Myocyte (in vitro differentiated cells): Measurements from ENCODE around the gene RAB7A. TPM values are rescaled to one million over a fixed set of nuclear protein-coding genes. Genes with fewer than 3 reads are reported as not detected.

Experiments used
- DNase-seq: peaks from one replicate; pipeline ENCODE4 v3.0.0-alpha.2; 2012; ENCODE audit warnings: low read depth
- total RNA-seq: library from RNA; depleted of rRNA; stranded (reverse); fragments of >200 nt; gene quantifications from 2 replicates; pipeline ENCODE4 v1.2.3, GENCODE V29; 2014

The RAB7A gene
- total RNA-seq, 1 donor from 2014 or later = 109 TPM

DNA sequence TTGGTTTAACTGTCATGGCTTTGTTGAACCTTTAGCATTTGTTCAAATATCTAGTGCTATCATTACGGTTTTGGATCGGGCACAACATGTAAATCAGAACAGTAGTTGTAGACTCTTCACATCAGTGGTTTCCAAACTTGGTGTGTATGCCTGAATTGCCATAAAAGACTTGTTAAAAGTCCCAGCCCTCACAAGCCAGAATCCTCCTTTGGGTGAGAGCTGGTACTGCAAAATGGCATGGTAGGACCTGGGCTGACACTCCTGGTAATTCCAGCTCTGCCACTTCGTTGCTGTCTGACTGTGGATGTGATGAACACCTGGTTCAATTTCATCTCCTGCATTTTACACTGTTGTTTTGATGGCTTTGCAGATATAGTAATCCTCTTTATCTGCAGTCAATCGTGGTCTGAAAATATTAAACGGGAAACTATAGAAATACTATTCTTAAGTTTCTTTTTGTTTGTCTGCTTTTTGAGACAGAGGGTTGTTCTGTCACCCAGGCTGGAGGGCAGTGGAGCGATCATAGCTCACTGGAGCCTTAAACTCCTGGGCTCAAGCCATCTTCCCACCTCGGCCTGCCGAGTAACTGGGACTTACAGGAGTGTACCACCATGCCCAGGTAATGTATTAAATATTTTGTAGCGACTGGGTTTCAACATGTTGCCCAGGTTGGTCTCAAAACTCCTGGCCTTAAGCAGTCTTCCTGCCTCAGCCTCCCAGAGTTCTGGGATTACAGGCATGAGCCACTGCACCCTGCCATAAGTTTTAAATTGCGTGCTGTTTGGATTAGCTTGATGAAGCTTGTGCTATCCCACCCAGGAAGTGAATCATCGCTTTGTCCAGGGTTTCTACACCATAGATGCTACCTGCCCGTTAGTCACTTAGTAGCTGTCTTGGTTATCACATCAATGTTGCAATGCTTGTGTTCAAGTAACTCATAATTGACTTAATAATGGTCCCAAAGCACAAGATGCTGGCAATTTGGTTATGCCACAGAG, 61.6 kb downstream of the RAB7A start:
- DNase-seq = no peak

DNA sequence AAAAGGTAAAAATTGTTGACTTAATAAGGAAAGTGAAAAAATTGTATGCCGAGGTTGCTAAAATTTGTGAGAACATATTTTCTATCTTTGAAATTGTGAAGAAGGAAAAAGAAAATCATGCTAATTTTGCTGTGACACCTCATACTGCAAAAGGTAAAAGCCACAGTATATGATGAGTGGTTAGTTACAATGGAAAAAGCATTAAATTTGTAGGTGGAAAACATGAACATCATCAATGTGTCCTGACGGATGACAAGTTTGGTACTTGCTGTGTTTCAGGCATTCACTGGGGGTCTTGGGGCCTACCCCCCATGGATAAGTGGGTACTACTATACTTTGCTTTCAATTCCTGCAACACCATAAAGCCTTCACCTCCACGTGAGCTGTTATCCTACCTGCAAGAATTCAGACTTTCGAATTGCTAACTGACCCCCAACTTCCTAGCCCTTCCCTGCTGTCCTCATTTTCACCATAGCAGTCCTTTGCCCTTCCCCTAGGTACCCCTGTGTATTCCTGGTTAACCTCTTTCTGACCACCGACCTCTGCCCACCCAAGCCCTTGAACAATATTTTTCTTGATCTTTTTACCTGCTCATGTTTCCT, 62.4 kb downstream of the RAB7A start:
- DNase-seq = no peak

DNA sequence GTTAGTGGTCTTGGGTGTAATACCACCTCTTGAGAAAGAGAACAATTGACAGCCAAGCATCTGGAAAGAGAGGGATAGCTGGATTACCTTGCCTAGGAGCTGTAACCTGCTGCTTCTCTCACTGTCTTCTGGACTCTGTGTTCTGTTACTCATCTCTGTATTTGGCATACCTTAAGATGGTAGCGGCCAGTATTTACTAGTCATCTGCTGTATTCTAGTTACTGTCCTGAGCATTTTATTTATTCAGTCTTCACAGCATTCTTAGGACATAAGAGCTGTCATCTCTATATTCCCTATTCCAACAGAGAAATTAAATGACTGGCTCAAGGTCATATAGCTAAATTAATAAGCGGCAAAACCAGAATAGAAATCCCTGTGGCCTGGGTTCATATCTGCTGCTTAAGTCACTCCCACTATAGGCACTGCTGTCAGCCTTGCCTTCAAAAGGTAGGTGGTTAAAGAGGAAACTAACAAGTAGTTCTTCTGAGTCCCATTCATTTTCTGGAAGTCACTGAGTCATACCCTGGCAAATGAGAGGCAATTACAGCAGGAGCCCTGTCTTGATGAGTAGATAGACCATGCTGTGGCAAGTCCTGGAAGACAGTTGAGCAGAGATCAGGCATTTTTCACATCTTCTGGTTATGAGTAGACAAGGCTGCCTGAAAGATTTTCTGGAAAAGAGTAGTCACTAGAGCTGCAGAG, 68.2 kb downstream of the RAB7A start:
- peak; percentile 37 for DNase-seq

DNA sequence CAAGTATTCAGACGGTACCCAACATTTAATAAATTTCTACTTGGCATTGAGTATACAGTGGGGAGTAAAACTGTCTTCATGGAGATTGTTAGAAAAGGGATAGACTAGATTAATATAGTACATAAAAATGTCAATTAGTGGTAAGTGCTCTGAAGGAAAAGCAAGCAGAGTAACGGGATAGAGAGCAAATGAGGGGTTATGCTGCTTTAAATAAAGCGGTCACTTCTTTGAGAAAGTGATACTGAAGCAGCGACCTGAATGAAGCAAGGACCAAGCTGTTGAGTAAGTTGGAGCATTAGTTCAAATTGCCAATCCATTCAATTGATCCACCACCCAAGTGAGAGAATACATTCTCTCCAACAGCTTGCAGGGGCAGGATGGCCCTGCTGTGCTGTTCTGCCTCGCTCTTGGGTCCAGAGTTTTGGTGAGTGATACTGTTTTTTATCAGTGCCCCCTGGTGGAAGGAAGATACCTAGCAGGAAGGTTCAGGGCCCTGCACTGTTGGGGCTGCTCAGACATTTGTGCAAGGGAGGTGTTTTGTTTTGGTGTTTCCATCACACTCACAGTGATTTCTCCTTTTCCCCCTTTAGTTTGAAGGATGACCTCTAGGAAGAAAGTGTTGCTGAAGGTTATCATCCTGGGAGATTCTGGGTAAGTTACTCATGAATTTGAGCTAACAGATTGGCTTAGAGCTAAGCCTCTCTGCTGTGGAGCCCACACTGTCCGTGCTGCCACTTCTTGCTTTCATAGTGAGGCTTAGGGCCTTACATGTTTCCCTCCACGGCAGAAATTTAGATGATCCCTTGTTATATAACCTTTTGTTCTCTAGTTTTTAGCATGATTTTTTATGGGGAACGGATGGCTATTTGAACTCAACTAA, 69.0 kb downstream of the RAB7A start:
- peak; percentile 72 for DNase-seq

DNA sequence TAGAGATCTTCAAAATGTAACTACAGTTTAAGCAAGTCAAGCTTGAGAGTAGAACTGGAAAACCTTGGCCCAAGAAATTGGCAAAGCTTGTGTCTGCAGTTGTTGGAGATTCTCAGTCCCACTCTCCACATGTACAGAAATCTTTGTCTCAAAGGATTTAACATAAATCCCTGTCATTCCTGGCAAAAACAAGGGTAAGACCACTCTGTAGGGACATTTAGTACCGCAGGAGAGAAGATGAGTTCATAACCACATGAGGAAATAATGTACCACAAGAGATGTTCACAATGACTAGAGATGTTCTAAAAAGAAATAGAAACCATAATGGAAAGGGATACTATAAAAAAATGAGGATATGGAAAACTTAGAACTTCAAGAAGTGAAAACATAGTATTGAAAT, 73.7 kb downstream of the RAB7A start:
- DNase-seq = no peak

DNA sequence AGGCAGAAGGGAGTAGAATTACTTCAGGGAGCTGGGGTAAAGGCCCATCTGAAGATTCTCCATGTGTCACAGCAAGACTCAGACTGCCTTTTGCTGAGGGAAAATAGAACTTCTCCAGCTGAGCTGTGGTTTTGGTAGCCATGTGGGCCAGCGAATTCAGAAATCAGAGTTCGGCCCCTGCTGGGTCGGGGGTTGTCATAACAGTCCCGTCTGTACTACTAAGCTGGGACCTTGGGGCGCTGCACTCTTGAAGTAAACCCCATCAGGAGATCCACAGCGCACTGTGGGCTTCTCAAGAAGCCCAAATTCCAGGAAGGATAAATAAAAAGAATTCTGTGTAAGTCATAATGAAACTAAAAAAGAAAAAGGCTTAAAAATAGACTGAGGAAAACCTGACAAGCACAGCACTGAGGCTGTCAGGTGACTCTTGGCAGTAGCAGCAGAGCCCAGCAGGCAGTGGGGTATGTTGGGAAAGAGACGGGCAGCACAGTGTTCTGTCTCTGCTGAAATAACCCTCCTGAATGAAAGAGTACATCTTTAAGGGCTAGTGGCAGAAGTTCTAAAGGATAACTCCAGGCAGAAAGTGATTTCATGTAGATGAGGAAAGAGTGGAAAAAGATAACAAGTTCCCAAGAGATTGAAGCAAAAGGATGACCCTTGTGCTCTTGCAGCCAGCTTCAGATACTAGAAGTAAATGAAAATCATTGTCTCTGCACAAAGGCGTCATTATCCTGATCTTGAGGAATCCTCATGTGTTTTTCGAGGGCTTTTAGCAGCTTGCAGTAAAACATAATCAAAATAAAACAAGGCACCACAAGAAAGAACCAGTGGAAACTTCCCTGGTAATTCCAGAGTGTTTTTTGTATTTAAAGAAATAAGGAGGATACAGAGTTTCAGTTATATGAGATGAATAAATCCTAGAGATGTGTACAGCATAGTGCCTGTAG, 74.5 kb downstream of the RAB7A start:
- no peak for DNase-seq

DNA sequence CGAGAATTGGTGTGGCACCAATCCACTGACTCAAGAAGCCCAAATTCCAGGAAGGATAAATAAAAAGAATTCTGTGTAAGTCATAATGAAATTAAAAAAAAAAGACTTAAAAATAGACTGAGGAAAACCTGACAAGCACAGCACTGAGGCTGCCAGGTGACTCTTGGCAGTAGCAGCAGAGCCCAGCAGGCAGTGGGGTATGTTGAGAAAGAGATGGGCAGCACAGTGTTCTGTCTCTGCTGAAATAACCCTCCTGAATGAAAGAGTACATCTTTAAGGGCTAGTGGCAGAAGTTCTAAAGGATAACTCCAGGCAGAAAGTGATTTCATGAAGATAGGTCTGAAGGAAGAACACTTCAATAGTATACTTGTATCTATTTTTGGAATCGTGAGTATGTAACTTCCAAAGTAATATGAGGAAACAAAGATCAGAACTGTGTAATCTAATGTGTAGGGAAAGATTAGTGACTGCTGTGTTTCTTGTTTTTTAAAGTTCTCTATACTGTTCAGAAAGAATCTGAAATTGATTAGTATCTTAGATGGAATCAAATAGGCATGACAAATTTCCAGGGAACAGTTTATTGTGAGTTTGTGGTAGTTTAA, 75.9 kb downstream of the RAB7A start:
- DNase-seq = no peak

DNA sequence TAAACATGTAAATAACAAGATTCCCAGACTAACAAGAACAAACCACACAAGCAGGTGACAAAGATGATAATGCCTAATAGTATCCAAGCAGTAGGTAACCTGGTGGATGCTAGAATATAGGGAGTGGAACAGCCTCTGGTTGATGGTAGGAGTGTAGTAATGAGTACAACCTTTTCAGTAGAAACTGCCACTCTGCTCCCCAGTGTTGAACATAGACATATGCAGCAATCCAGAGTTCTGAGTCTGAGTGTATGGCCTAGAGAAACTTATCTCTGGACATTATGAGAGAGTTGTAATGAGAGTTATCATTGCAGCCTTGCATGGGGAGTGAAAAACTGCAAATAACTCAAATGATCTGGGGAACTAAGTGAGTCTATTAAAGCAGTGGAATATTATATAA, 77.3 kb downstream of the RAB7A start:
- no peak for DNase-seq

DNA sequence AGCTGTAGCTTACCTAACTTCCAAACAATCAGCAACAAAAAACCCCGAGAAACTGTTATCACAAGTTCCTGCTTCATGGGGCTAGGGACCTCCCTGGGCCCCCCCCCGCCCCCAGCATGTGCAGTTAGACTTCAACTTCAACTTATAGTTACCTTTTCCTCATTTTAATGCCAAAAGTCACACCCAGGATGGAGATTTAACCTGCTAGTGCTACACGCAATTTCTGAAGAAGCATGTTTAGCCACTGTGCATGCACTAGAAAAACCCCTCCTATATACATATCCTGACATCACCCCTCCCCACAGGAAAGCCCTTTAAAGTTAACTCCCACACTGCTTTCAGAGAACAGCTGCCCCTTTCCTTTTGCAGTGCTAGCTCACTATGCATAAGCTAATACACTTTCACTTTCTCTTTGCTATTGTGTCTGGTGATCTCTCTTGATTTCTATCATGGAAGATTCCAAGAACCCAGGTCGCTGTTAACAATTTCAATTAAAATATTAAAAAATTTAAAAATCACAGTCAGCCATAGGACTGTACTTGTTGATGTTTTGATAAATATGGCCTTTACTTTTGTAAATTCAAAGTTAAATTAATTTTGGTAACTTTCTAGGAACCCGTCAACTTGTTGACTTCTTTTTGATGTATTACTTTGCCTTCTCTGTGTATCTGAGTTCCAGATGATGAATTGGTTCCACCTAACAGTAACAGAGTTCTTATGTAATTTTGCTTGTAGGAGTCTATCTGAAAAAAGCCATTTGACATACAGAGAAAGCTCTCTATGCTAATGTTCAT, 78.2 kb downstream of the RAB7A start:
- peak; percentile 68 for DNase-seq

DNA sequence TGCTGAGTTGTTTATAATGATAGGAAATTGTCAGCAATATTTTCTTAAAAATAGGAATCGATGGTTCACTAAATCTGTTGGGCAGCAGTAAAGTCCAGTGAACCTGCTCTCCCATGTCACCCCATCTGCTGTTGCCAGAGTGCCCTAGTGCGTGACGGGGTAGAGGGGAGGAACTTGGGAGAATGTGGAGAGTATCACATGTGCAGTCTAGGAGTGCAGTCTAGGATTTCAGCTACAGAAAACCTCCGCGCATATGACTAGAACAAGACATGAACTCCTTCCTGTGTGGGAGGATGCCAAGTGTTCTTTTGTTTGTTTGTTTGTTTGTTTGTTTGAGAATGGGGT, 78.8 kb downstream of the RAB7A start:
- DNase-seq = peak; percentile 84

DNA sequence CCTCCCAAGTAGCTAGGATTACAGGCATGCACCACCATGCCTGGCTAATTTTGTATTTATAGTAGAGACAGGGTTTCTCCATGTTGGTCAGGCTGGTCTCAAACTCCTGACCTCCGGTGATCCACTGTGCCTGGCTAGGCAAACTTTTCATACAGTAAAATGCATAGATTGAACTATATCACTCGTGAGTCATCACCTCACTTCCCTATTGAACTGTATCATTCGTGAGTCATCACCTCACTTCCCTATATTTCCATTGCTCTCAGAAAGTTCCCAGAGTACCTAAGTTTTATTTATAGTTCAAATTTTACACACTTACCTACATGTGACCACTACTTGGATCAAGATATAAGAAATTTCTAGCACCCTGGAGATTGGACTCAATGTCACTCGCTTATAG, 79.8 kb downstream of the RAB7A start:
- DNase-seq = no peak

DNA sequence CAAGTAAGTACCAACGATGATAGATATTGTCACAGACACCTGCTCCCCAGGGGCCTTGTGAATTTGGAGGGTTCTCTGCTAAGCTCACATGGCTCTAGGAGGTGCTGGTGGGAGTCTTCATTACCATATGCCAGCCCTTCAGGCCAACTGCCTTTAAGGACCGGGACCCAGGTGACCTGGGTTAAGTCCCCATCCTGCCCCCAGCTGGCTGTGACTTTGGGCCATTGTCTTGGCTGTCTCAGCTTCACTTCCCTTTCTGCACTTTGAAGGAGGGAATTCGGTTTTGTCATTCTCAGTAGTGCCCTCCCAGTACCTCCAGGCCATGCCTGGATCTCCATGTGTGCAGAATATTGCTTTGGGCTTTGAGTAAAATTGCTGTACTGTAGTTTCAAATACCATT, 80.6 kb downstream of the RAB7A start:
- no peak for DNase-seq

DNA sequence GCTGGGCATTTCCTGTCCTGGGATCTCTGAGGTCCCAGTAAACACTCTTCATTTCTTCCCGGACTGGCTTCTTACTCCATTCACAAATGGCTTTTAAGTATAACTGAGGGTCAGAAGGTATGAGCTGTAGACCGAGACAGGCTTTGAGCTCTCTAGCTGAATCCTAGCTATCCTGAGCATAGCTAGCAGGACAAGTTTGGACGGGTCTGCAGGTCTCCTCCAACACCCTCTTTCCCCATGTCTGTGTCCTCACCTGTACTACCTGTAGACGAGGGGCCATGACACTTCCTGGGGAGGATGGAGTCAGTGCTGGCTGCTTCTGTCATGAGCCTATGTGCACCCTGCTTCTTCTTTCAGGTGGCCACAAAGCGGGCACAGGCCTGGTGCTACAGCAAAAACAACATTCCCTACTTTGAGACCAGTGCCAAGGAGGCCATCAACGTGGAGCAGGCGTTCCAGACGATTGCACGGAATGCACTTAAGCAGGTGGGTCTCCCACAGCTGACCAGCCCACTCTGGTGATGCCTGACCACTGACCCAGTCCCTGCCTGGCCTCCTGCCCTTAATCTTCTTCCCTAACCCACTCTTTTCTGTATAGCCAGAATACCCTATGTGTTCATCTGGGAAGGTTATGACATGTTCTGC, 81.3 kb downstream of the RAB7A start:
- peak; percentile 37 for DNase-seq

DNA sequence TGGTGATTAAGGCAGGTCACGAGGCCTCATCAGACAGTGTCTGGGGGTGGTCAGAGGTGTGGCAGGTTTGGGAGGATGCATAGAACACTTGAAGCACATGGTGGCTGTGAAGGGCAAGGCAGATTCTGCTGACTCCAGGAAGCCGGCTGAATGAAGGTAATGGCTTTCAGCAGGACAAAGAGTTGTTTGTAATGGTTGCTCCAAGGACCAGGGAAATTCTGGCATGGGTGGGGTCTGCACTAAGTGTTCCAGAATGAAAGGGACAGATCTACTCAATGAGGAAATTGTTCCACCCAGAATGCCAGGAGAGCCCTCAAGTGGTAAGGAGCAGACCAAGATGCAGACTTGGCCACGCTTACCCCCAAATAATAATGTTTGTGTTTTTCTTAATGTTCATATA, 82.7 kb downstream of the RAB7A start:
- no peak for DNase-seq

DNA sequence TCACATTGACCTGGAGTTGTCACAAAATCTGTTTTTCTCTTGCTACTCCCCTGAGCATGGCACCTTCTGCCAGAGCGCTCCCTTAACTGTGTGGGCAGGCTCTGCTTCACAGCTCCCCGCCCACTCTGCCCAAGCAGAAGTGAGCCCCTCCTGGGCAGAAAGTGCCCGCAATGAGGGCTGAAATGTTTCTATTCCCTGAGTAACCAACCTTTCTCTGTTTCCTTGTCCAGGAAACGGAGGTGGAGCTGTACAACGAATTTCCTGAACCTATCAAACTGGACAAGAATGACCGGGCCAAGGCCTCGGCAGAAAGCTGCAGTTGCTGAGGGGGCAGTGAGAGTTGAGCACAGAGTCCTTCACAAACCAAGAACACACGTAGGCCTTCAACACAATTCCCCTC, 87.1 kb downstream of the RAB7A start:
- DNase-seq = no peak

DNA sequence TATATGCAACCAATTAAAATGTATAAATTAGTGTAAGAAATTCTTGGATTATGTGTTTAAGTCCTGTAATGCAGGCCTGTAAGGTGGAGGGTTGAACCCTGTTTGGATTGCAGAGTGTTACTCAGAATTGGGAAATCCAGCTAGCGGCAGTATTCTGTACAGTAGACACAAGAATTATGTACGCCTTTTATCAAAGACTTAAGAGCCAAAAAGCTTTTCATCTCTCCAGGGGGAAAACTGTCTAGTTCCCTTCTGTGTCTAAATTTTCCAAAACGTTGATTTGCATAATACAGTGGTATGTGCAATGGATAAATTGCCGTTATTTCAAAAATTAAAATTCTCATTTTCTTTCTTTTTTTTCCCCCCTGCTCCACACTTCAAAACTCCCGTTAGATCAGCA, 88.1 kb downstream of the RAB7A start:
- no peak for DNase-seq

DNA sequence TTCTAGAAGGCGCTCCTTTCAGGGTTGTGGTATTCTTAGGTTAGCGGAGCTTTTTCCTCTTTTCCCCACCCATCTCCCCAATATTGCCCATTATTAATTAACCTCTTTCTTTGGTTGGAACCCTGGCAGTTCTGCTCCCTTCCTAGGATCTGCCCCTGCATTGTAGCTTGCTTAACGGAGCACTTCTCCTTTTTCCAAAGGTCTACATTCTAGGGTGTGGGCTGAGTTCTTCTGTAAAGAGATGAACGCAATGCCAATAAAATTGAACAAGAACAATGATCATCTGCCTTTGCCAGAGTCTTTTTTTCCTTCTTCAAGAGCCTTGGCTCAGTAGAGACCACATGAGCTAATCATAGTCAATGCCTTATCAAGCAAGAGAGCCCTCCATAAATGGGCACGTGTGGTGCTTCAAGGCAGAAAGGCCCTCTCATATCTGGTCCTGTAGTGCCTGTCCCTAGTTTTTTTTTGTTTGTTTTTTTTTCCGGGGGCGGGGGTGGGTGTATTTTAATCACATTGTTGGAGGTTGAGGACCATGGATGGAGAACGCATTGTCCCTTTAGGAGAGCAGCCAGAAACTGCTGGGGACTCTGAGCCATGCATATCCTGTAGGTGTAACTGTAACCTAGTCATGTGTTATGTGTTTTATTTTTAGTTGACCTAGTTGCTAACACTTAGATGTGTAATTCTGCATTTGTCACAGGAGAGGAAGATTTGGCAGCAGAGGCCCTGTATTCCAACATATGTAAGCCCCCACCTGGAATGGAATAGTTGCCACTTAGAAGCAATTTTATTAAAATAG, 88.7 kb downstream of the RAB7A start:
- DNase-seq = no peak
